Transverse colon (tissue), 4 donors: ENCODE data around the gene WWOX. TPM values are rescaled to one million over a fixed set of nuclear protein-coding genes. Genes with fewer than 3 reads are reported as not detected.

Experiments used
- DNase-seq: peaks from one replicate; pipeline ENCODE4 v3.0.0-alpha.2; 2019
- H3K27ac ChIP-seq, 4 donors: fragments of 200-600 bp; sonication (generic); 2 replicates each; pipeline ENCODE4 v1.5.1; 2016 to 2018; ENCODE audit warnings: inconsistent platforms in 4 of 4
- H3K27me3 ChIP-seq: fragments of 200-600 bp; sonication (generic); 2 replicates; pipeline ENCODE4 v1.5.1; 2017; ENCODE audit warnings: inconsistent platforms
- H3K36me3 ChIP-seq, 4 donors: fragments of 200-600 bp; sonication (generic); 2 replicates each; pipeline ENCODE4 v1.5.1; 2017 to 2019; ENCODE audit warnings: inconsistent platforms in 4 of 4
- H3K4me1 ChIP-seq, 4 donors: fragments of 200-600 bp; sonication (generic); 2 replicates each; pipeline ENCODE4 v1.5.1; 2017 to 2020; ENCODE audit warnings: inconsistent platforms in 4 of 4
- H3K4me3 ChIP-seq, 4 donors: fragments of 200-600 bp; sonication (generic); 1 replicate in 1 of 4; 2 replicates in 3 of 4; pipeline versions ENCODE4 v1.5.1 to v1.6.1; 2017 to 2019; ENCODE audit warnings: inconsistent platforms in 4 of 4
- H3K9me3 ChIP-seq, 2 donors: fragments of 200-600 bp; sonication (generic); 2 replicates each; pipeline ENCODE4 v1.5.1; 2017 to 2019; ENCODE audit warnings: inconsistent platforms in 2 of 2
- EP300 ChIP-seq: sonication (generic); formaldehyde crosslinking; IDR thresholded peaks from one replicate; pipeline ENCODE4 v1.6.1; 2017; ENCODE audit warnings: antibody characterized with exemption, low read depth
- POLR2A ChIP-seq: fragments of 450-650 bp; IDR thresholded peaks from one replicate; pipeline ENCODE4 v1.6.1; 2016; ENCODE audit warnings: antibody characterized with exemption, mild to moderate bottlenecking, moderate library complexity
- POLR2AphosphoS5 ChIP-seq, 3 donors: sonication (generic); formaldehyde crosslinking; IDR thresholded peaks; one replicate each; pipeline ENCODE4 v1.6.1; 2016; ENCODE audit warnings: antibody characterized with exemption in 3 of 3
- WGBS, 2 donors: methylation state at CpG; one replicate each; pipeline ENCODE4 v1.1.5; 2018; ENCODE audit warnings: low coverage in 1 of 2; 5-methylcytosine and 5-hydroxymethylcytosine counted together
- in situ Hi-C, 4 donors: fragments of 200-750 bp; cut with MboI; loops; one replicate each; pipeline versions ENCODE4 v1.15.0 to v1.15.1; 2017; ENCODE audit warnings: low sequenced_read_pairs in 3 of 4, low pct_ligation_motif_present in 1 of 4, low pct_unique_long_range_greater_than_20kb in 1 of 4
- intact Hi-C: fragments of 100-400 bp; cut with DNase I; formaldehyde crosslinking; loops from one replicate; pipeline ENCODE4 v1.15.1; 2023; ENCODE audit warnings: low total_unique reads
- total RNA-seq, 4 donors: library from RNA; depleted of rRNA; stranded (reverse); fragments of >200 nt; gene quantifications; one replicate each; pipeline ENCODE4 v1.1.0, GENCODE V29; 2016
- TF ChIP-seq, protein P1 (sequence below), 5 experiments: fragments of 200-600 bp in 3 of 5; fragments of 450-650 bp in 2 of 5; sonication (generic) in 3 of 5; IDR thresholded peaks; 1 replicate in 2 of 5; 2 replicates in 3 of 5; pipeline ENCODE4 v1.5.1; 2016 to 2017; ENCODE audit warnings: antibody characterized with exemption in 5 of 5, inconsistent platforms in 3 of 5, mild to moderate bottlenecking in 2 of 5, moderate library complexity in 1 of 5

WWOX gene
- total RNA-seq, 4 donors from 2014 or later: 11.2 to 53.8 (median 24.8) TPM

GRCh38 chr16:78218856-78219651, 119.6 kb downstream of the WWOX start:
- H3K27ac ChIP-seq: no peak overlapping the region
- H3K27me3 ChIP-seq: no peaks in the 10 kb centered on the region
- TF ChIP-seq POLR2AphosphoS5 (IDR thresholded peaks at IDR 0.05) (no peak), POLR2A (no peak), EP300 (no peak)
- TF ChIP-seq, protein P1, sequence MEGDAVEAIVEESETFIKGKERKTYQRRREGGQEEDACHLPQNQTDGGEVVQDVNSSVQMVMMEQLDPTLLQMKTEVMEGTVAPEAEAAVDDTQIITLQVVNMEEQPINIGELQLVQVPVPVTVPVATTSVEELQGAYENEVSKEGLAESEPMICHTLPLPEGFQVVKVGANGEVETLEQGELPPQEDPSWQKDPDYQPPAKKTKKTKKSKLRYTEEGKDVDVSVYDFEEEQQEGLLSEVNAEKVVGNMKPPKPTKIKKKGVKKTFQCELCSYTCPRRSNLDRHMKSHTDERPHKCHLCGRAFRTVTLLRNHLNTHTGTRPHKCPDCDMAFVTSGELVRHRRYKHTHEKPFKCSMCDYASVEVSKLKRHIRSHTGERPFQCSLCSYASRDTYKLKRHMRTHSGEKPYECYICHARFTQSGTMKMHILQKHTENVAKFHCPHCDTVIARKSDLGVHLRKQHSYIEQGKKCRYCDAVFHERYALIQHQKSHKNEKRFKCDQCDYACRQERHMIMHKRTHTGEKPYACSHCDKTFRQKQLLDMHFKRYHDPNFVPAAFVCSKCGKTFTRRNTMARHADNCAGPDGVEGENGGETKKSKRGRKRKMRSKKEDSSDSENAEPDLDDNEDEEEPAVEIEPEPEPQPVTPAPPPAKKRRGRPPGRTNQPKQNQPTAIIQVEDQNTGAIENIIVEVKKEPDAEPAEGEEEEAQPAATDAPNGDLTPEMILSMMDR (IDR thresholded peaks at IDR 0.05): no peak
- 90 to 91% methylated on average over 8 of the region's 8 CpGs for WGBS, 2 donors
- intact Hi-C loops: no loop called here
- no peaks in the 10 kb centered on the region for H3K36me3 ChIP-seq
- in situ Hi-C loops: no loop called here
- H3K9me3 ChIP-seq: no peaks in the 10 kb centered on the region
- no peaks in the 10 kb centered on the region for H3K4me1 ChIP-seq
- DNase-seq: no peak
- no peak overlapping the region for H3K4me3 ChIP-seq

- WGBS, 2 donors: 90 to 100% methylated on average over 2 of the region's 2 CpGs
- Histone ChIP-seq H3K4me1 (no peaks in the 10 kb centered on the region), H3K36me3 (no peaks in the 10 kb centered on the region), H3K9me3 (no peaks in the 10 kb centered on the region), H3K4me3 (no peak overlapping the region), H3K27me3 (no peaks in the 10 kb centered on the region), H3K27ac (no peak overlapping the region)
- in situ Hi-C loops (no loop called here), intact Hi-C loops (no loop called here)
- no peak for DNase-seq
- TF ChIP-seq POLR2AphosphoS5 (IDR thresholded peaks at IDR 0.05): no peak
- no peak for TF ChIP-seq POLR2A
- TF ChIP-seq EP300: no peak
- TF ChIP-seq, protein P1 (IDR thresholded peaks at IDR 0.05): no peak
Measured at GRCh38 chr16:78220571-78220970, 121.1 kb downstream of the WWOX start.

DNA sequence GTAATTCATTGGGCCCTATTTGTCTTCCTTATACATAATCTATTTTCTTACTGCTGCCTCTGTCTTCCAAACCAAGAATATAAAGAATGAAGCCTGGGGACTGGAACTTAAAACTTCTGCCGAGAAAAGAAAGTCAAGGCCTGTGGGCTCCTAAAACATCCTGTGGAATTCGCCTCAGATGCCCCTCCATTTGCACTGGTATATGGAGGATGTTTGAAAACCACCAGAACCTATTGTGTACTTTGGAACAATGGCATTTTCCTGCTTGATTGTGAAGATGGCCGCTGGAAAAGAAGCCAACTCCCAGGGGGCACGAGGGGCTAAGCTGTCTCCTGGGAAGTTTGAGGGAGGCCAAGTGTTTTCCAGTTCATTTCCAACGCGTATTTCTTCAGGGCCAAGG, 122.4 kb downstream of the WWOX start:
- WGBS, 2 donors: 88 to 100% methylated on average over 1 to 6 of the region's 6 CpGs
- H3K9me3 ChIP-seq: no peaks in the 10 kb centered on the region
- no peak for TF ChIP-seq EP300
- TF ChIP-seq, protein P1 (IDR thresholded peaks at IDR 0.05): no peak
- H3K4me3 ChIP-seq: no peak overlapping the region
- no peaks in the 10 kb centered on the region for H3K4me1 ChIP-seq
- no peak for DNase-seq
- H3K27me3 ChIP-seq: no peaks in the 10 kb centered on the region
- H3K36me3 ChIP-seq: no peaks in the 10 kb centered on the region
- intact Hi-C loops (no loop called here), in situ Hi-C loops (no loop called here)
- no peak overlapping the region for H3K27ac ChIP-seq

- no peaks in the 10 kb centered on the region for H3K9me3 ChIP-seq
- H3K4me1 ChIP-seq: peaks cover 0 to 7% (median 0%) of the 10 kb centered on the region in 4 donors
- no peak overlapping the region for H3K4me3 ChIP-seq
- no peaks in the 10 kb centered on the region for H3K27me3 ChIP-seq
- no peak overlapping the region for H3K27ac ChIP-seq
- TF ChIP-seq, protein P1 (IDR thresholded peaks at IDR 0.05): no peak
- DNase-seq: no peak
- intact Hi-C loops: no loop called here
- in situ Hi-C loops: no loop called here
- H3K36me3 ChIP-seq: no peaks in the 10 kb centered on the region
- 92 to 100% methylated on average over 2 of the region's 2 CpGs for WGBS, 2 donors
Measured at GRCh38 chr16:78224342-78224741, 124.9 kb downstream of the WWOX start.
